PC-3 (cell line): Measurements from ENCODE around the gene DHX30. TPM values are rescaled to one million over a fixed set of nuclear protein-coding genes. Genes with fewer than 3 reads are reported as not detected.

Experiments
- ATAC-seq: fragments of 200-7000 bp; cut with Tn5 transposase; 2 replicates; pipeline ENCODE4 v1.9.1; 2020; ENCODE audit warnings: mild to moderate bottlenecking, moderate library complexity
- BruUV-seq: library from RNA; stranded (reverse); fragments of 400-500 nt; replicated peaks from 2 replicates; lab custom pipeline; 2021; lab: Mats Ljungman, UMichigan
- CTCF ChIA-PET: fragments of 300-600 bp; sonication (Branson Sonifier 250); formaldehyde crosslinking; loops from one replicate; lab custom pipeline; 2022; ENCODE audit warnings: antibody characterized with exemption; lab: Charles Lee
- POLR2A ChIA-PET: fragments of 300-600 bp; sonication (Branson Sonifier 250); formaldehyde crosslinking; loops from one replicate; lab custom pipeline; 2022; ENCODE audit warnings: antibody characterized with exemption; ENCODE audit not compliant: unreplicated experiment; lab: Charles Lee
- DNase-seq: peaks from one replicate; pipeline ENCODE4 v3.0.0-alpha.2; 2015
- H2AFZ ChIP-seq: fragments of 300-600 bp; sonication (generic); 2 replicates; pipeline ENCODE4 v1.6.0; 2016; ENCODE audit warnings: antibody characterized with exemption, low read length
- H3F3A ChIP-seq: fragments of 300-600 bp; sonication (generic); one replicate; pipeline ENCODE4 v1.6.0; 2017; ENCODE audit warnings: antibody characterized with exemption, low read length, control low read depth, mild to moderate bottlenecking; ENCODE audit not compliant: unreplicated experiment
- H3K27ac ChIP-seq: fragments of 300-600 bp; sonication (generic); 2 replicates; pipeline ENCODE4 v1.5.1; 2016; ENCODE audit warnings: mild to moderate bottlenecking, low read length
- H3K27me3 ChIP-seq: fragments of 300-600 bp; sonication (generic); 2 replicates; pipeline ENCODE4 v1.6.1; 2016; ENCODE audit warnings: low read length, mixed read lengths
- H3K36me3 ChIP-seq: fragments of 300-600 bp; sonication (generic); 2 replicates; pipeline ENCODE4 v1.6.1; 2016; ENCODE audit warnings: low read depth, mixed run types, low read length, mixed read lengths
- H3K4me1 ChIP-seq: fragments of 300-600 bp; sonication (generic); 2 replicates; pipeline ENCODE4 v1.5.1; 2016; ENCODE audit warnings: low read length; ENCODE audit not compliant: insufficient read depth
- H3K4me2 ChIP-seq: fragments of 300-600 bp; sonication (generic); 2 replicates; pipeline ENCODE4 v1.6.0; 2016; ENCODE audit warnings: low read length
- H3K4me3 ChIP-seq: fragments of 300-600 bp; sonication (generic); 2 replicates; pipeline ENCODE4 v1.5.1; 2016; ENCODE audit warnings: mild to moderate bottlenecking, low read length, mixed read lengths
- H3K79me2 ChIP-seq: fragments of 300-600 bp; sonication (generic); 2 replicates; pipeline ENCODE4 v1.6.1; 2017; ENCODE audit warnings: low read length, mixed read lengths
- H3K9ac ChIP-seq: fragments of 300-600 bp; sonication (generic); 2 replicates; pipeline ENCODE4 v1.6.0; 2016; ENCODE audit warnings: mild to moderate bottlenecking, low read length
- H3K9me2 ChIP-seq: fragments of 300-600 bp; sonication (generic); replicated peaks from 2 replicates; pipeline ENCODE4 v1.6.1; 2016; ENCODE audit warnings: mixed run types, low read length, mixed read lengths
- H3K9me3 ChIP-seq: fragments of 300-600 bp; sonication (generic); 2 replicates; pipeline ENCODE4 v1.6.1; 2016; ENCODE audit warnings: low read length, mixed read lengths
- H4K20me1 ChIP-seq: fragments of 300-600 bp; sonication (generic); 2 replicates; pipeline ENCODE4 v1.6.1; 2016; ENCODE audit warnings: low read length, mixed read lengths
- CTCF ChIP-seq: fragments of 300-600 bp; sonication (generic); conservative IDR thresholded peaks from 2 replicates; pipeline ENCODE4 v1.5.1; 2017; ENCODE audit warnings: antibody characterized with exemption, low read depth, mild to moderate bottlenecking, low read length
- EZH2 ChIP-seq: fragments of 300-600 bp; sonication (generic); IDR thresholded peaks from one replicate; pipeline ENCODE4 v1.6.1; 2017; ENCODE audit warnings: antibody characterized with exemption, mild to moderate bottlenecking, low read length; ENCODE audit not compliant: unreplicated experiment
- EZH2phosphoT487 ChIP-seq: fragments of 300-600 bp; sonication (generic); IDR thresholded peaks from 2 replicates; pipeline ENCODE4 v1.6.1; 2018; ENCODE audit warnings: mild to moderate bottlenecking, antibody characterized with exemption, low read length, borderline replicate concordance
- intact Hi-C: fragments of 100-400 bp; cut with micrococcal nuclease; formaldehyde crosslinking; loops from 2 replicates; pipeline ENCODE4 v1.9.0; 2023
- total RNA-seq: library from RNA; depleted of rRNA; stranded (reverse); fragments of >200 nt; gene quantifications from 2 replicates; pipeline ENCODE4 v1.2.3, GENCODE V29; 2014

Gene DHX30
- total RNA-seq, 1 experiment from 2014 or later: 152 TPM

- POLR2A ChIA-PET: no interaction called here
Measured at GRCh38 chr3:47761046-47761445, 41.9 kb upstream of the DHX30 start.

GRCh38 chr3:47762233-47762632, 40.7 kb upstream of the DHX30 start:
- H3K4me1 ChIP-seq: peaks cover 5% of the 10 kb centered on the region; the same call in 1 of the 2 replicates
- no peaks in the 10 kb centered on the region for H3F3A ChIP-seq
- ATAC-seq: no peak
- no peak overlapping the region for H3K27ac ChIP-seq
- no peaks in the 10 kb centered on the region for H3K9me2 ChIP-seq
- H3K9me3 ChIP-seq: no peaks in the 10 kb centered on the region
- peaks cover 75% of the 10 kb centered on the region for H3K79me2 ChIP-seq
- H3K27me3 ChIP-seq: no peaks in the 10 kb centered on the region
- peaks cover 14% of the 10 kb centered on the region; the same call in 1 of the 2 replicates for H3K36me3 ChIP-seq
- no peak overlapping the region for H3K9ac ChIP-seq
- intact Hi-C loops: no loop called here
- TF ChIP-seq EZH2: no peak
- TF ChIP-seq CTCF: no peak
- no peak for TF ChIP-seq EZH2phosphoT487
- no peak overlapping the region for H3K4me3 ChIP-seq
- DNase-seq: no peak
- ChIA-PET CTCF (no interaction called here), POLR2A (no interaction called here)
- no peak overlapping the region for H3K4me2 ChIP-seq
- BruUV-seq: no TSS peak
- H2AFZ ChIP-seq: no peak overlapping the region
- H4K20me1 ChIP-seq: peaks cover 11% of the 10 kb centered on the region

More at GRCh38 chr3:47761046-47761445, 41.9 kb upstream of the DHX30 start:
- no peak overlapping the region for H3K4me2 ChIP-seq
- H3K9me3 ChIP-seq: no peaks in the 10 kb centered on the region
- H3K36me3 ChIP-seq: peaks cover 19% of the 10 kb centered on the region; the same call in 1 of the 2 replicates
- CTCF ChIA-PET: no interaction called here
- H3F3A ChIP-seq: no peaks in the 10 kb centered on the region
- peaks cover 80% of the 10 kb centered on the region for H3K79me2 ChIP-seq
- no peaks in the 10 kb centered on the region for H3K9me2 ChIP-seq
- no peak for TF ChIP-seq EZH2phosphoT487
- no peak for TF ChIP-seq EZH2
- no peak for TF ChIP-seq CTCF
- intact Hi-C loops: no loop called here
- H3K9ac ChIP-seq: no peak overlapping the region
- no peaks in the 10 kb centered on the region for H3K27me3 ChIP-seq
- no peak overlapping the region for H3K4me3 ChIP-seq
- no TSS peak for BruUV-seq
- ATAC-seq (no peak), DNase-seq (no peak)
- H3K4me1 ChIP-seq: peaks cover 5% of the 10 kb centered on the region; the same call in 1 of the 2 replicates
- no peak overlapping the region for H3K27ac ChIP-seq
- peaks cover 19% of the 10 kb centered on the region for H4K20me1 ChIP-seq
- no peak overlapping the region for H2AFZ ChIP-seq

DNA sequence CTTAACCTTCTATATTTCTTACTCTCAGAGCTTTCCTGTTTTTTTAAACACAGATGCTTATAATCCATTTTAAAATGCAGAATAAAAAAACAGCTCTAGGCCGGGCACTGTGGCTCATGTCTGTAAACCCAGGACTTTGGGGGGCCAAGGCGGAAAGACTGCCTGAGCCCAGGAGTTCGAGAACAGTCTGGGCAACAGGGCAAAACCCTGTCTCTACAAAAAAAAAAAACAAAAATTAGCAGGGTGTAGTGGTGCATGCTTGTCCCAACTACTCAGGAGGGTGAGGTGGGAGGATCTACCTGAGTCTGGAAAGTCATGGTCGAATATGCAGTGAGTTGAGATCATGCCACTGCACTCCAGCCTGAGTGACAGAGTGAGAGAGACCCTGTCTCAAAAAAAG, 36.8 kb upstream of the DHX30 start:
- Histone ChIP-seq H3K79me2 (peaks cover 67% of the 10 kb centered on the region), H3K9me3 (no peaks in the 10 kb centered on the region), H3K27me3 (no peaks in the 10 kb centered on the region), H3F3A (no peaks in the 10 kb centered on the region), H3K4me2 (no peak overlapping the region), H3K9ac (no peak overlapping the region), H3K9me2 (no peaks in the 10 kb centered on the region), H3K4me1 (no peaks in the 10 kb centered on the region), H3K27ac (no peak overlapping the region), H4K20me1 (peaks cover 10% of the 10 kb centered on the region; the same call in 1 of the 2 replicates), H3K36me3 (peaks cover 17% of the 10 kb centered on the region), H3K4me3 (no peak overlapping the region), H2AFZ (no peak overlapping the region)
- TF ChIP-seq EZH2phosphoT487 (no peak), CTCF (no peak), EZH2 (no peak)
- intact Hi-C loops: no loop called here
- DNase-seq (no peak), ATAC-seq (no peak)
- no TSS peak for BruUV-seq
- CTCF ChIA-PET: no interaction called here
- POLR2A ChIA-PET: no interaction called here
